ENCODE results near the gene CCL23.
"Not testable (repeated sequence)": the region's sequence is repeated elsewhere in the genome, so short reads cannot be mapped to it uniquely, and the experiment has no call there.

The CCL23 gene

DNA sequence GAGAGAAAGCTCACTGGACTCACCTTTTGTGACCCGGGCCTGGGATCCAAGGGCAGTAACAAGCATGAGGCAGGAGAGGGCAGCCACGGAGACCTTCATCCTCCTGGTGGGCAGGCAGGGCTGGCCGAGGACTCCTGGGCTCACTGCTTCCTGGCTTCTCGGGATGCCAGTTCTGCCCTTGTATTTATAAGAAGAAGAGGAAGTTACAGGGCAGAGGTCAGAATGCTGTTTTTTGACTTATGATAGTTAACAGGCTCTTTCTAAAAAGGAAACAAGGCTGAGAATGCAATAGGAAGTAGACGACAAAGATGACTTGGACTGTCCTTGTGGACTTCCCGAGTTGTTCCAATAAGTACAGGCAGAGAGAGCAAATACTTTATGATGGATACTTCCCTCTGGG is at the start of gene CCL23:
Gene CCL23, minus strand, starts transcription at position 174 of the 400 bp plus-strand sequence. Its CDS starts 75 bp downstream, at position 99.
- H3K27ac ChIP-seq = peak within 1 kb of the TSS in 1 of 21 experiments; percentile 4
- no peak within 1 kb of the TSS for H3K4me3 ChIP-seq

GRCh38 chr17:36066365-36066985 is 48.7 kb upstream of the CCL23 start:
- H3K27ac ChIP-seq = peak overlapping the region in 5 of 21 experiments; percentile 14 to 72 (median 55)
- H3K4me3 ChIP-seq = no peak overlapping the region

DNA sequence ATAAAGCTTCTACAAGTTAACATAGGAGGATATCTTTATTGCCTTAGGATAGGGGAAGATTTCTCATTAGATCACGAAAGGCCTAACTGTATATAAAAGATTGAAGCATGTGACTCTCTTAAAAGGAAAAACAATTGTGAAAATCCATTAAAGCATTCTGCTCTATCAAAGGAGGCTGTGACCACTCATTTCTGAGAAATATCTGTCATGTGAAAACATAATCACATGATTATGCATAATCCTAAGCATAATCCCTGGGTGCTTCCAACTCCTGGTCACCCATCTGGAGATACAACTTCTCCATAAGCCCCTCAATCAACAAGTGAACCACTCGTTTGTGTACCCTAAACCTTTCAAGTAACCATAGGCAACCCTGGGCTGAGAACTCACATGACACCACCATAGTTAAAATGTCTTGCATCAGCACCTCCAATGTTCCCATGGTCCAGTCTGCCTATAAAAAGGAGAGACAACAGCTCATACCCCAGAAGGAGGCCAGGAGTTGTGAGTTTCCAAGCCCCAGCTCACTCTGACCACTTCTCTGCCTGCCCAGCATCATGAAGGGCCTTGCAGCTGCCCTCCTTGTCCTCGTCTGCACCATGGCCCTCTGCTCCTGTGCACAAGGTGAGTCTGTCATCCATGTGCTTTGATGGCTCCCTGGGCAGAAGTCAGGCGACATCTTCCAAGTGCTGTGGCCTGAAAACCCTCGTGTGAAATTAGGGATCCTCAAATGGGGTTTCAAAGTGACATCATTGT is 46.2 kb upstream of the CCL23 start, which contains the start of gene CCL18:
Gene CCL18, plus strand, starts transcription at position 487 of the 756 bp plus-strand sequence. Its CDS starts 71 bp downstream, at position 558.
- Histone ChIP-seq H3K27ac (peak within 1 kb of the TSS in 1 of 21 experiments; percentile 55), H3K4me3 (no peak within 1 kb of the TSS)

GRCh38 chr17:36060816-36061215 is 43.0 kb upstream of the CCL23 start:
- Histone ChIP-seq H3K27ac (no peak overlapping the region), H3K4me3 (no peak overlapping the region)

- no peak overlapping the region for H3K27ac ChIP-seq
- H3K4me3 ChIP-seq = no peak overlapping the region
Measured at GRCh38 chr17:36059406-36059805, 41.6 kb upstream of the CCL23 start.

DNA sequence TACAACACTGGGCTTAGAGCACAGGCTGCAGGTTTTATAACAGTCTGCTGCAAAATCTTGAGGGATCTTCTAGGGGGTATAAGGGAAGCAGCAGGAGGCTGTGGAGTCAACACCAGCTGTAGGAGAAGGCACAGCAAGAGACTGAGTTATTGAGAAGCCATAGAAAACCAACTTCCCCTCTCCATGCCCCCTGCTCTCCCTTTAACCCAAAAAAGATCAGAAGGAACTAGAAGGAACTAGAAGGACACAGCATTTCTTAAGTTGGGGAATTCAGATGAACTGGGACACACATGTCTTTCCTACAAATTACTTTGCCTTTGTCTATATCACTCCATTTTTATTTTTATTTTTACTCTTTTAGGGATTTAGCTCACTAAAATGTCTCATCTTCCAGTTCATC is 40.1 kb upstream of the CCL23 start:
- H3K27ac ChIP-seq = no peak overlapping the region
- no peak overlapping the region for H3K4me3 ChIP-seq

GRCh38 chr17:36055921-36056520 is 38.2 kb upstream of the CCL23 start:
- peak overlapping the region in 1 of 21 experiments; percentile 9 for H3K27ac ChIP-seq
- no peak overlapping the region for H3K4me3 ChIP-seq

DNA sequence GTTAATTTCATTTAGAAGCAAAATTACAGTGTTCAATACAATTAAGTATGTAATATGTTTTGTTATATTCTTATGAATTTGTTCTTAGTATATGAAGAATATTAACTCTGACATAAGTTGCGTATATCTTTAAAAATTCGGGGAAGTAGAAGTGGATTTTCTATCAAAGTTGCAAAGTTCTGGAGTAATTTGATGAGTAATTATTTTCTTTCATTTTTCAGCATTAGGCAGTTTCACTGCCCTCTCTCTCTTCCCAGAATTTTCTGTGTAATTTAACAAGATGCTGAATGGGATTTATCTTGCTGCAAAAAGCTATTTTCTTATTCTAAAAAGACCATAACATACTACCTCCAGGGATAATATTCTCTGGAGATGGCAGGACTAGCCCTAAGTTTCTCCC is 37.4 kb upstream of the CCL23 start:
- Histone ChIP-seq H3K27ac (no peak overlapping the region), H3K4me3 (no peak overlapping the region)

GRCh38 chr17:36049643-36050042 is 31.9 kb upstream of the CCL23 start:
- Histone ChIP-seq H3K27ac (no peak overlapping the region), H3K4me3 (no peak overlapping the region)

DNA sequence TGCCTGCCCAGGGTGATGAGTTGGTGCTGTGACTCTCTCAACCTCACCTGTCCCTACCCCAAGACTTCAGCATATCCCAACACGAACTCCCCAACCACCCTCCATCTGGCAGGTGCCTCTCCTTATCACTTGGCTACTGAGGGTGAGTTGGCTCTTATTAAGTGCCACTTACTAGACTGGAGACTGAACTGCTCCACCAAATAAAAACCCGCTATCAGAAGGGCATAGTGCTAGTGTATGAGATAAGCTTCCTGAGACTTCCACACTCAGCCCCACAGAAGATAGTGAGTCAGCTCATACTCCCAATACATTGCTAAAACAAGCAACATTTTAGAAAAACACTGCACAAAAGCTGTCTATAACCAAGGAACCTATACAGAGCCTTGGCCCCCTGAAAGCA is 30.3 kb upstream of the CCL23 start:
- no peak overlapping the region for H3K4me3 ChIP-seq
- no peak overlapping the region for H3K27ac ChIP-seq

DNA sequence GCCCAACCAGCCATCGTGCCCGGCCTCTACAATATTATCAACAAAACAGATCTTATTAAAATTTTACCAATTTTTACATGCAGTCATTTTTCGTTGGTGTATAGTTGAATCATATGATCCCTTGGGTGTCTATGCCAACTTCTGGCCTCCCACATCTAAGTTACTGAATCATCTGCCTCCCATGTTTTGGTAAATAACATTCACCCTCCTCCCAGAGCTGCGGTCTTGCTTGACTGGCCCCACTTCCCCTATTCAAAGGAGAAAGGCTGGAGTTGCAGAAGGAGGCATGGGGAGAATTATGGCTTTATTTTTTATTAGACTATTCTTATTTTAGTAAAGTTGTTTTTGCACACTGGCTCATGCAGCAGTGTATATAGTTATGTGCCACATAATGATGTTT is 18.5 kb upstream of the CCL23 start:
- H3K4me3 ChIP-seq = no peak overlapping the region
- no peak overlapping the region for H3K27ac ChIP-seq

- no peak overlapping the region for H3K27ac ChIP-seq
- H3K4me3 ChIP-seq = no peak overlapping the region
Measured at GRCh38 chr17:36034127-36034526, 16.4 kb upstream of the CCL23 start.

GRCh38 chr17:36030956-36031355 is 13.2 kb upstream of the CCL23 start:
- no peak overlapping the region for H3K27ac ChIP-seq
- no peak overlapping the region for H3K4me3 ChIP-seq

GRCh38 chr17:36027761-36028160 is 10.0 kb upstream of the CCL23 start:
- Histone ChIP-seq H3K27ac (no peak overlapping the region), H3K4me3 (no peak overlapping the region)

DNA sequence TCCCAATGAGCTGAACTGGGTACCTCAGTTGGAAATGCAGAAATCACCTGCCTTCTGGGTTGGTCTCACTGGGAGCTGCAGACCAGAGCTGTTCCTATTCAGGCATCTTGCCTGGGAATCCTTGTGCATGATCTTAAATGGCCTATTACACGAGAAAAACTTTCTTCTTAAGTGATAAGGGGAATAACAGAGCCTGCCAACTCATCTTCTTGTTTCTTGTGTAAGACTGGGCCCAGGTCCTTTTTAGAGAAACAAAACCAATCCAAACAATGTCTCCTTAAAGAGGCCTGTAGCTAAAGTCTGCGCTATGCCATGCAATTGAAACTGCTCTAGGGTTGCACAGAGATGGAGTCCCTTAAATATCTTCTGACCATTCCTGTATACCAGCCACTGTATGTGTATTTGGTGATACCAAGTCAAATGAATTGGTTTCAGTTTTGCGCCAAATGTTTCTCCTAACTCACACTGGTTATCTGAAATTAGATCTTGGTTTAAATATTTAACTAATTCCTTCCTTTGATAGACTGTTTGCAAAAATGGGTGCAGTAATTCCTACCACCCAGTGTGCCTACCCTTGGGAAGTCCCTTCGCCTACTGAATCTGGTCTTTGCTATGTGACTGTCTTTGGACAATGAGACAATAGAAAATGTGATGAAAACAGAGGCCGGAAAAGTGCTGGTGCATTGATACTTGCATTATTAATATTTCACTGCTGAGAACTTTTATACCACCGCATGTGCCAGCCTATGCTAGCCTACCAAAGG is 6.5 kb upstream of the CCL23 start:
- no peak overlapping the region for H3K27ac ChIP-seq

DNA sequence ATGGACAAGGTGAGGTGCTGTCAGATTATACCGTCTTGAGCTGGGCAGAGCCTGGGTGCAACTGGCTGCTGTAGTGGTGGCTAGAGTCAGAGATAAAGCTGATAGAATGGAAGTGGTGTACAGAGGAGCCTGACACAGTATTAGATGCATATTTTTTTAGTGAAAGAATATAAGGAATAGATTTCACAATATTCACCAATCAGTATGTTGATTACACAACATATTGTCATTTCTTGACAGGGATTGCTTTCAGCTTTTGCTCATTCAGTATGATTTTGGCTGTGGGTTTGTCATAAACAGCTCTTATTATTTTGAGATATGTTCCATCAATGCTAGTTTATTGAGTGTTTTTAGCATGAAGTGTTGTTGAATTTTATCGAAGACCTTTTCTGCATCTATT is 1.7 kb upstream of the CCL23 start:
- Histone ChIP-seq H3K4me3 (no peak overlapping the region), H3K27ac (no peak overlapping the region)

More for the DNA sequence above, 6.5 kb upstream of the CCL23 start:
- no peak overlapping the region for H3K4me3 ChIP-seq

GRCh38 chr17:36016555-36016954 is 1.2 kb downstream of the CCL23 start:
- Histone ChIP-seq H3K4me3 (no peak overlapping the region), H3K27ac (no peak overlapping the region)

GRCh38 chr17:36015895-36016294 is 1.9 kb downstream of the CCL23 start:
- H3K27ac ChIP-seq, H3K4me3 ChIP-seq: not testable (repeated sequence)

DNA sequence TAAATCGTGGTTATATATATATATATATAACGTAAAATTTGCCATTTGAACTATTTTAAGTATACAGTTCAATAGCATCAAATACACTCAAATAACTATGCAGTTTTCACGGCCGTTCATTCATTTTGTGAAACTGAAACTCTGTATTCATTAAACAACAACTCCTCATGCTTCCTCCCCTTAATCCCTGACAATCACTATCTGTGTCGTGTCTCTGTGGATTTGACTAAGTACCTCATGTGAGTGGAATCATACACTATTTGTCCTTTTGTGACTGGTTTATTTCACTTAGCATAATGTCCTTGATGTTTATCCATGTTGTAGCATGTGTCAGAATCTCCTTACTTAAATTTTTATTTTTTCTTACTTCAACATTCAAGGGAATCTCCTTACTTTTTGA is 2.8 kb downstream of the CCL23 start:
- Histone ChIP-seq H3K4me3 (no peak overlapping the region), H3K27ac (no peak overlapping the region)

DNA sequence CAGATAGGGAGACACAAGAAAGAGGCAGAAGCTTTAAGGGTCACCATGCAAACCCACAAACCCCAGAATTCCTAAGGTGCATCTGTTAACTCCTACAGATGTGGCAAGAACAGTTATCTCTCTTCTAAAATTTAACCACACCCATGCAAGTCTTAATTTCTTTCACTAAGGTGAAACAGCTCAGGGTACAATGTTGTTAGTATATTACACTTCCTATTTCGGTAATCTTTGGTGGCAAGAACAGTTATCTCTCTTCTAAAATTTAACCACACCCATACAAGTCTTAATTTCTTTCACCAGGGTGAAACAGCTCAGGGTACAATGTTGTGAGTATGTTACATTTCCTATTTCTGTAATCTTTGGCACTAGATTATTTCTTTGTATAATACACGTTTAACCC is 6.6 kb downstream of the CCL23 start:
- Histone ChIP-seq H3K4me3 (no peak overlapping the region), H3K27ac (no peak overlapping the region)

Data from skin epidermis (tissue), 12 donors.